ENCODE results near the gene PKNOX2. TPM values are rescaled to one million over a fixed set of nuclear protein-coding genes. Genes with fewer than 3 reads are reported as not detected.

Gene PKNOX2
- total RNA-seq, 4 donors from 2014 or later = 1.5 to 8.2 (median 3.6) TPM

DNA sequence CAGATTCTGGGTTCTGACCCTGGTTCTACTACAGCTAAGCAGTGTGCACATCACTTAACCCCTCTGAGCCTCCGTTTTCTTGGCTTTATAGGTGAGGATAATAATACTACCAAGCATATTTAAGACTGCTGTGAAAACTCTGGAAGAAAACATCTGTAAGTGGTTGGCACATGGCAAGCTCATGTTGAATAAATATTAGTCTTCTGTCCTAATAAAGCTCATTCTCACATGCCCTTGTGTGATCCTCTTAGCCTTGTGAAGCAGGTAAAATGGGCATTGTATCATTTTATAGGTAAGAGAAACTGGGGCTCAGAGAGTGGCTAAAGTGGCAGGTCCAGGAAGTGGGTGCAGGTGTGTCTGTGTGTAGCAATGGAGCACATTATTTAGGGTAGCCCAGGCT is 8.5 kb downstream of the PKNOX2 start:
- Histone ChIP-seq H3K4me1 (no peaks in the 10 kb centered on the region), H3K36me3 (no peaks in the 10 kb centered on the region), H3K27ac (no peak overlapping the region), H3K27me3 (peaks cover 6% of the 10 kb centered on the region), H3K4me3 (no peak overlapping the region), H3K9me3 (no peaks in the 10 kb centered on the region)
- no peak for DNase-seq (ENCODE audit: low spot score in 2 of 2)
- TF ChIP-seq POLR2AphosphoS5 (IDR thresholded peaks at IDR 0.05) = no peak
- no peak for TF ChIP-seq POLR2A (IDR thresholded peaks at IDR 0.05)
- no peak for TF ChIP-seq EP300 (IDR thresholded peaks at IDR 0.05)
- TF ChIP-seq, protein P1, sequence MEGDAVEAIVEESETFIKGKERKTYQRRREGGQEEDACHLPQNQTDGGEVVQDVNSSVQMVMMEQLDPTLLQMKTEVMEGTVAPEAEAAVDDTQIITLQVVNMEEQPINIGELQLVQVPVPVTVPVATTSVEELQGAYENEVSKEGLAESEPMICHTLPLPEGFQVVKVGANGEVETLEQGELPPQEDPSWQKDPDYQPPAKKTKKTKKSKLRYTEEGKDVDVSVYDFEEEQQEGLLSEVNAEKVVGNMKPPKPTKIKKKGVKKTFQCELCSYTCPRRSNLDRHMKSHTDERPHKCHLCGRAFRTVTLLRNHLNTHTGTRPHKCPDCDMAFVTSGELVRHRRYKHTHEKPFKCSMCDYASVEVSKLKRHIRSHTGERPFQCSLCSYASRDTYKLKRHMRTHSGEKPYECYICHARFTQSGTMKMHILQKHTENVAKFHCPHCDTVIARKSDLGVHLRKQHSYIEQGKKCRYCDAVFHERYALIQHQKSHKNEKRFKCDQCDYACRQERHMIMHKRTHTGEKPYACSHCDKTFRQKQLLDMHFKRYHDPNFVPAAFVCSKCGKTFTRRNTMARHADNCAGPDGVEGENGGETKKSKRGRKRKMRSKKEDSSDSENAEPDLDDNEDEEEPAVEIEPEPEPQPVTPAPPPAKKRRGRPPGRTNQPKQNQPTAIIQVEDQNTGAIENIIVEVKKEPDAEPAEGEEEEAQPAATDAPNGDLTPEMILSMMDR (IDR thresholded peaks at IDR 0.05) = no peak
- WGBS = 88% methylated on average over 1 of the region's 1 CpG

DNA sequence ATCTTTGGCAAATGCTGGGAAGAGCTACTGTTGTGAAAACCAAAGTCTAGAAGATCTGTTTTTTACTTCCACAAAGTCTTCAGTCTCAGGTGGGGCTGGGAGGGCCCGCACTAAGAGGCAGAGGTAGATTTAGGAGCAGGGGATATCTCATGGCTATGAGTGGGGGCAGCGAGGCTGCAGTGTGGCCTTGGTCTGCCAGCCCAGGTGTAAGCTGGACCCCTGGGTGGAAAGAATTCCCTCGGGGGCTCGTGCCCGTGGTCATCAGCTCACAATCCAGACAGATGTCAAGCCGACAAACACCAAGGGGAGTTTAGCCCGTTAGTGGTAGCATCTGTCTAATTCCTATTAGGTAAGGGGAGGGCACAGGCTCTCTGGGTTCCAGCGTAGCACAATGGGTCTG is 9.0 kb downstream of the PKNOX2 start:
- no peak for TF ChIP-seq POLR2AphosphoS5 (IDR thresholded peaks at IDR 0.05)
- no peak for TF ChIP-seq EP300 (IDR thresholded peaks at IDR 0.05)
- TF ChIP-seq, protein P1 (IDR thresholded peaks at IDR 0.05) = no peak
- no peak for TF ChIP-seq POLR2A (IDR thresholded peaks at IDR 0.05)
- H3K27me3 ChIP-seq = peaks cover 6% of the 10 kb centered on the region

DNA sequence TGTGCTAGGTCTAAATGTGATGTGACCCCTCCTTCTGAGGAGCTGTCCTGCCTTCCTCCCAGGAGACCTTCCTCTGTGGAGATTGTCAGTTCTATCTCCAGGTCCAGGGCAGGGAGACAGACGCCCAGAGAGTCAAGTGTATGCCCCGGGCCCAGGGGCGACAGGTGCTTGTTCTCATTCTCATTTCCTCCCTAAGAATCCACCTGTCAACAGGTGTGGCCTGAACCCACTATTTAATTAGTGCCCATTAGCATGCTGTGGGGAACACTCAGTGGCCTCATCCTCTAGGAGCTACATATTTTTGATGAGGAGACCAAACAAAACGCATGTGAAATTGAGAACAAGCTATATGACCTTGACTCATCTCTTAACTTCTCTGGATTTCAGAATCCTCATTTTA is 9.5 kb downstream of the PKNOX2 start:
- H3K9me3 ChIP-seq = no peaks in the 10 kb centered on the region
- no peaks in the 10 kb centered on the region for H3K4me1 ChIP-seq
- H3K4me3 ChIP-seq = no peak overlapping the region
- no peaks in the 10 kb centered on the region for H3K36me3 ChIP-seq
- no peak for DNase-seq (ENCODE audit: low spot score in 2 of 2)
- 86% methylated on average over 4 of the region's 4 CpGs for WGBS
- TF ChIP-seq, protein P1 (IDR thresholded peaks at IDR 0.05) = no peak
- TF ChIP-seq POLR2AphosphoS5 (IDR thresholded peaks at IDR 0.05) = no peak
- TF ChIP-seq POLR2A (IDR thresholded peaks at IDR 0.05) = no peak
- no peak for TF ChIP-seq EP300 (IDR thresholded peaks at IDR 0.05)
- peaks cover 6% of the 10 kb centered on the region for H3K27me3 ChIP-seq
- H3K27ac ChIP-seq = no peak overlapping the region

More for the DNA sequence above, 9.0 kb downstream of the PKNOX2 start:
- no peak overlapping the region for H3K27ac ChIP-seq
- no peaks in the 10 kb centered on the region for H3K36me3 ChIP-seq
- no peak overlapping the region for H3K4me3 ChIP-seq
- DNase-seq (ENCODE audit: low spot score in 2 of 2) = no peak
- no peaks in the 10 kb centered on the region for H3K4me1 ChIP-seq
- WGBS = 91% methylated on average over 7 of the region's 8 CpGs
- no peaks in the 10 kb centered on the region for H3K9me3 ChIP-seq

DNA sequence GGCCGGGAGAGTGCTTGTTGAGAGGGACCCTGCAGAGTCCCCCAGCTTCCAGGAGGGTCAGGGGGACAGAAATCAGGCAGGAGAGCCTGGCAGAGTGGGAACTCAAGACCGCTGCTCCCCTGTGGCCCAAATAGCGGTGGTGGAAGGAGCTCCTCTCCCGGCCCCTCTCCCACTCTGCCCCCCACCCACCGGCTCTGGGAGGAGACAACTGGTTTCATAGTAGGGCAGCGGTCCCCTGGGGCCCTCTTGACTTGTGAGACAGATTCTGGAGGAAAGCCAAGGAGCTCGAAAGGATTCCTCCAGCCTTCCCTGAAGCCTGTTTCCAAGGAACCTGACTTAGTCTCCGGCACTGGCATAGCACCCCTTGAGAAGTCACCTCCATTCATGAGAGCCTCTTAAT is 10.1 kb downstream of the PKNOX2 start:
- Histone ChIP-seq H3K27ac (no peak overlapping the region), H3K36me3 (no peaks in the 10 kb centered on the region), H3K4me3 (no peak overlapping the region), H3K27me3 (peaks cover 6% of the 10 kb centered on the region), H3K4me1 (no peaks in the 10 kb centered on the region), H3K9me3 (no peaks in the 10 kb centered on the region)
- TF ChIP-seq POLR2A (IDR thresholded peaks at IDR 0.05) (no peak), EP300 (IDR thresholded peaks at IDR 0.05) (no peak), POLR2AphosphoS5 (IDR thresholded peaks at IDR 0.05) (no peak)
- TF ChIP-seq, protein P1 (IDR thresholded peaks at IDR 0.05) = no peak
- 86% methylated on average over 4 of the region's 8 CpGs for WGBS
- peak in 1 of 2 donors; percentile 50 for DNase-seq (ENCODE audit: low spot score in 2 of 2)

DNA sequence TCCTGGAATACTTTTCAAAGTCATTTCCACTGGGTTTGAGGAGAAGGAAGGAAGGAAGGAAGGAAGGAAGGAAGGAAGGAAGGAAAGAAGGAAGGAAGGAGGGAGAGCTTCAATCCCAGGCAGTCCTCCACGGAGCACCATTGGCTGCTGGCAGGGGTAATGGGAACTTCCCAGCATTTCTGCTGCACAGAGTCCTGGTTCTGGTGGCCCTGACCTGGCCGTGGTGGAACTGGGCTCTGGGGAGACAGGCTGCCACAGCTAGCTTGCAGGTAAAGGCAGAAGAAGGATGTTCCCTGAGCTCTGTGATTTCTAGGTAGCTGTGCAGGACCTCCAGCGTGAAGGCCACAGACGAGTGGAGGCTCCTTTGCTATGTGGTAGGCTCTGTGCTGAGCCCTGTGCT is 10.6 kb downstream of the PKNOX2 start:
- TF ChIP-seq, protein P1 (IDR thresholded peaks at IDR 0.05) = no peak
- TF ChIP-seq EP300 (IDR thresholded peaks at IDR 0.05) (no peak), POLR2AphosphoS5 (IDR thresholded peaks at IDR 0.05) (no peak), POLR2A (IDR thresholded peaks at IDR 0.05) (no peak)
- peaks cover 6% of the 10 kb centered on the region for H3K27me3 ChIP-seq
- H3K27ac ChIP-seq = no peak overlapping the region
- WGBS = 86% methylated on average over 2 of the region's 4 CpGs
- H3K4me3 ChIP-seq = no peak overlapping the region
- no peaks in the 10 kb centered on the region for H3K36me3 ChIP-seq
- H3K9me3 ChIP-seq = no peaks in the 10 kb centered on the region
- H3K4me1 ChIP-seq = no peaks in the 10 kb centered on the region
- peak in 1 of 2 donors; percentile 45 for DNase-seq (ENCODE audit: low spot score in 2 of 2)

All from suprapubic skin (tissue), 4 donors.